ENCODE results near the gene PCA3. TPM values are rescaled to one million over a fixed set of nuclear protein-coding genes. Genes with fewer than 3 reads are reported as not detected.

PCA3 gene
- total and polyA plus RNA-seq, 11 donors = not detected

DNA sequence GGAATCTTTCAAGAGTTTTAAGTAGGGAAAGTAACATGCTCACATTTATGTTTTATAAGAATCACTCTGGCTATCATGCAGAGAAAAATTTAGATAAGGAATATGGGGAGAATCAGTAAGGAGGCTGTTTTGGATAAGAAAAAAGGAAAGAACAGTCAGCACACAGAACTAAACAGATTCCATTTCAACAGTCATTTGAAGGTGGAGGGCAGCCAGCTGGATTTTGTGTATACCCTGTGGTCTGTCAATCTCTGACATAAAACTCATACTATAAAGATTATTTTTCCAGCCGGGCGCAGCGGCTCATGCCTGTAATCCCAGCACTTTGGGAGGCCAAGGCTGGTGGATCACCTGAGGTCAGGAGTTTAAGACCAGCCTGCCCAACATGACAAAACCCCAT is 64.2 kb downstream of the PCA3 start:
- no peak for ATAC-seq
- Histone ChIP-seq H3K9me3 (peaks cover 0 to 7% (median 0%) of the 10 kb centered on the region in 12 donors), H3K4me3 (no peak overlapping the region), H3K4me1 (no peaks in the 10 kb centered on the region), H3K36me3 (no peaks in the 10 kb centered on the region), H3K27ac (peak overlapping the region in 1 of 12 donors; percentile 82), H3K27me3 (peaks cover 0 to 3% (median 0%) of the 10 kb centered on the region in 9 donors)
- no peak for DNase-seq
- WGBS, 4 donors = 61 to 73% (median 67%) methylated on average over 3 of the region's 3 CpGs
- intact Hi-C loops (cut with DNase I) = no loop called here
- TF ChIP-seq, protein P1, sequence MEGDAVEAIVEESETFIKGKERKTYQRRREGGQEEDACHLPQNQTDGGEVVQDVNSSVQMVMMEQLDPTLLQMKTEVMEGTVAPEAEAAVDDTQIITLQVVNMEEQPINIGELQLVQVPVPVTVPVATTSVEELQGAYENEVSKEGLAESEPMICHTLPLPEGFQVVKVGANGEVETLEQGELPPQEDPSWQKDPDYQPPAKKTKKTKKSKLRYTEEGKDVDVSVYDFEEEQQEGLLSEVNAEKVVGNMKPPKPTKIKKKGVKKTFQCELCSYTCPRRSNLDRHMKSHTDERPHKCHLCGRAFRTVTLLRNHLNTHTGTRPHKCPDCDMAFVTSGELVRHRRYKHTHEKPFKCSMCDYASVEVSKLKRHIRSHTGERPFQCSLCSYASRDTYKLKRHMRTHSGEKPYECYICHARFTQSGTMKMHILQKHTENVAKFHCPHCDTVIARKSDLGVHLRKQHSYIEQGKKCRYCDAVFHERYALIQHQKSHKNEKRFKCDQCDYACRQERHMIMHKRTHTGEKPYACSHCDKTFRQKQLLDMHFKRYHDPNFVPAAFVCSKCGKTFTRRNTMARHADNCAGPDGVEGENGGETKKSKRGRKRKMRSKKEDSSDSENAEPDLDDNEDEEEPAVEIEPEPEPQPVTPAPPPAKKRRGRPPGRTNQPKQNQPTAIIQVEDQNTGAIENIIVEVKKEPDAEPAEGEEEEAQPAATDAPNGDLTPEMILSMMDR (IDR thresholded peaks at IDR 0.05) = no peak

DNA sequence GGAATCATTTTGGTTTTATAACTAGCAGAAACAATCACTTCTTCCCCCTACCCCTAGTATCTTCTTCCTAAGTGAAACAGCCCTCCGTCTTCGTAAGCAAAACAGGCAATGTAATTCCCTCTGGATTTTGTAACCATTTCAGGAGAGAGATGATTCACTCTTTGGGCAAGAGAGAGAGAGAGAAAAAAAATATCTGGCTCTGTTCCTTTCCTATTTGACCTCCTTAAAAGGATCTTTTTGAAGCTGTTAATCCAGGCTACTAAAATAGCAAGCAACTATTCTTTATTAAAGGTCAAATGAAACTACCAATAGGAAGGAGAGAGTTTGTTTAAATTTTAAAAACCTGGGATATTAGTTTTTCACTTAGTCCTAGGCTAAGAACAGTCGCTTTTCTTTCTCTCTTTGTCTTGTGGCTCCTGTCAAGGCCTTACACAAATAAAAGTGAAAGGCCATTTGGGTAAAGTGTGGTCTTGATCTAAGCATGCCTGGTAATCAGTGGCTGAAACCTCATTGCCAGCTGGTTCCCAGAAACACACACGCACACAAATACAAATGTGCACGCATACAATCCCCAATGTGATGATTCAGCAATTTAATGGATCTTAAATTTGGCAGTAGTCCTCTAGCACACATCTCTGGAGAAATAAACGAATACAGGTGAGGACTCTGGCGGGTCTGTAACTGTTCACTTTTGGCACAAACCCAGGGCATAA is 71.5 kb downstream of the PCA3 start:
- intact Hi-C loops (cut with DNase I) = no loop called here
- peak overlapping the region in 10 of 12 donors; percentile 35 to 82 (median 56) for H3K27ac ChIP-seq
- ATAC-seq (peak in 3 of 4 donors; percentile 53 to 88 (median 59)), DNase-seq (no peak)
- H3K9me3 ChIP-seq = peaks cover 0 to 7% (median 0%) of the 10 kb centered on the region in 12 donors
- peak overlapping the region in 2 of 12 donors; percentile 20 to 33 for H3K4me3 ChIP-seq
- no peaks in the 10 kb centered on the region for H3K36me3 ChIP-seq
- no peaks in the 10 kb centered on the region for H3K27me3 ChIP-seq
- H3K4me1 ChIP-seq = peaks cover 0 to 16% (median 0%) of the 10 kb centered on the region in 12 donors
- no peak for TF ChIP-seq POLR2A (IDR thresholded peaks at IDR 0.05)
- TF ChIP-seq, protein P1 (IDR thresholded peaks at IDR 0.05) = no peak
- whole genome bisulfite sequencing, 4 donors = 53 to 60% (median 54%) methylated on average over 7 of the region's 7 CpGs

Other genes starting within 250 kb of the PCA3 start
- gene PRUNE2, start 141.7 kb downstream of the PCA3 start, total RNA-seq = 1 to 10 TPM in 6 of 9 donors, under 1 TPM in 3; 0.51 to 7.7 (median 2.6) TPM
- under 1 TPM; 0.65 to 0.71 TPM for gene PRUNE2, start 141.7 kb downstream of the PCA3 start, polyA plus RNA-seq

Data from heart left ventricle (tissue), 16 donors.